Endothelial cell of umbilical vein (primary cell): Measurements from ENCODE around the gene DVL1. TPM values are rescaled to one million over a fixed set of nuclear protein-coding genes. Genes with fewer than 3 reads are reported as not detected.

Experiments
- BruUV-seq: library from RNA; stranded (reverse); fragments of 400-500 nt; replicated peaks from 2 replicates; lab custom pipeline; 2021; lab: Mats Ljungman, UMichigan
- CTCF ChIA-PET: fragments of 300-600, 350-600 bp; sonication (Branson Sonifier 250); formaldehyde crosslinking; loops from one replicate; lab custom pipeline; 2021; ENCODE audit warnings: antibody characterized with exemption, inconsistent platforms; lab: Charles Lee
- POLR2A ChIA-PET: fragments of 300-600, 350-600 bp; sonication (Branson Sonifier 250); formaldehyde crosslinking; loops from one replicate; lab custom pipeline; 2021; ENCODE audit warnings: antibody characterized with exemption, inconsistent platforms; lab: Charles Lee
- DNase-seq: peaks from one replicate; pipeline ENCODE4 v3.0.0-alpha.2; 2011; ENCODE audit warnings: low read depth, low spot score
- FAIRE-seq: peaks from 2 replicates; lab custom pipeline; 2011; peaks lifted over from hg19 to GRCh38; lab: Jason Lieb, UNC
- H2AFZ ChIP-seq: 2 replicates; pipeline ENCODE4 v1.6.0; 2012; ENCODE audit warnings: low read depth, low read length, control low read depth, inconsistent platforms
- H3K27ac ChIP-seq: 2 replicates; pipeline ENCODE4 v1.5.1; 2011; ENCODE audit warnings: low read depth, mild to moderate bottlenecking, control low read depth, low read length, moderate library complexity; ENCODE audit not compliant: insufficient read depth
- H3K27me3 ChIP-seq, 2 experiments: 2 replicates each; pipeline versions ENCODE4 v1.6.0 to v1.6.1; 2011; ENCODE audit warnings: low read length in 2 of 2, mixed read lengths in 1 of 2; ENCODE audit not compliant: control insufficient read depth in 2 of 2, insufficient read depth in 2 of 2
- H3K36me3 ChIP-seq, 2 experiments: 2 replicates in 1 of 2; 3 replicates in 1 of 2; pipeline ENCODE4 v1.5.1; 2011; ENCODE audit warnings: low read length in 2 of 2, mild to moderate bottlenecking in 1 of 2, moderate library complexity in 1 of 2; ENCODE audit not compliant: control insufficient read depth in 2 of 2, insufficient read depth in 2 of 2; ENCODE audit errors: extremely low read depth in 1 of 2
- H3K4me1 ChIP-seq: 3 replicates; pipeline ENCODE4 v1.5.1; 2011; ENCODE audit warnings: mild to moderate bottlenecking, low read length; ENCODE audit not compliant: control insufficient read depth, insufficient read depth; ENCODE audit errors: extremely low read depth
- H3K4me2 ChIP-seq: 2 replicates; pipeline ENCODE4 v1.6.1; 2011; ENCODE audit warnings: low read length, control low read depth, mixed read lengths; ENCODE audit not compliant: insufficient read depth
- H3K4me3 ChIP-seq, 3 experiments: fragments of 200-600 bp in 1 of 3; sonication (generic), shearing (Covaris generic) in 1 of 3; replicated peaks in 1 of 3; 2 replicates each; pipeline ENCODE4 v1.5.1; 2011 to 2016; ENCODE audit warnings: control low read depth in 3 of 3, low read length in 3 of 3, mild to moderate bottlenecking in 2 of 3, inconsistent platforms in 1 of 3, low read depth in 1 of 3, moderate library complexity in 1 of 3; ENCODE audit not compliant: insufficient read depth in 1 of 3
- H3K79me2 ChIP-seq: 2 replicates; pipeline ENCODE4 v1.6.0; 2012; ENCODE audit warnings: low read length, inconsistent platforms; ENCODE audit not compliant: control insufficient read depth, insufficient read depth
- H3K9ac ChIP-seq: replicated peaks from 2 replicates; pipeline ENCODE3; 2011; ENCODE audit warnings: low read length, control low read depth; ENCODE audit not compliant: insufficient read depth; ENCODE audit errors: extremely low read depth
- H3K9me1 ChIP-seq: replicated peaks from 3 replicates; pipeline ENCODE4 v1.6.0; 2011; ENCODE audit warnings: mild to moderate bottlenecking, low read length; ENCODE audit not compliant: control insufficient read depth, insufficient read depth; ENCODE audit errors: extremely low read depth
- H3K9me3 ChIP-seq: replicated peaks from 2 replicates; pipeline ENCODE4 v1.5.1; 2012; ENCODE audit warnings: low read length, inconsistent platforms; ENCODE audit not compliant: control insufficient read depth, insufficient read depth
- H4K20me1 ChIP-seq: replicated peaks from 2 replicates; pipeline ENCODE3; 2011; ENCODE audit warnings: mild to moderate bottlenecking, low read length; ENCODE audit not compliant: control insufficient read depth, insufficient read depth; ENCODE audit errors: extremely low read depth
- EZH2 ChIP-seq: IDR thresholded peaks from 2 replicates; pipeline ENCODE4 v1.6.1; 2012; ENCODE audit warnings: borderline replicate concordance, low read depth, mild to moderate bottlenecking, moderate library complexity, low read length, inconsistent platforms; ENCODE audit not compliant: severe bottlenecking
- FOS ChIP-seq: IDR thresholded peaks from 2 replicates; pipeline ENCODE4 v1.6.1; 2011; ENCODE audit warnings: mild to moderate bottlenecking, low read length, moderate library complexity, borderline replicate concordance; ENCODE audit not compliant: insufficient read depth
- GATA2 ChIP-seq: IDR thresholded peaks from 2 replicates; pipeline ENCODE4 v1.7.0; 2011; ENCODE audit warnings: low read depth, mild to moderate bottlenecking, moderate library complexity, mixed read lengths, low read length; ENCODE audit not compliant: insufficient read length, insufficient read depth
- JUN ChIP-seq: IDR thresholded peaks from 2 replicates; pipeline ENCODE4 v1.6.1; 2011; ENCODE audit warnings: borderline replicate concordance, low read depth; ENCODE audit not compliant: insufficient read length, insufficient read depth
- MAX ChIP-seq: IDR thresholded peaks from 2 replicates; pipeline ENCODE4 v1.6.1; 2011; ENCODE audit not compliant: insufficient read depth, insufficient read length
- MYC ChIP-seq: IDR thresholded peaks from one replicate; pipeline ENCODE4 v1.6.1; 2011; ENCODE audit warnings: mild to moderate bottlenecking, low read depth, low read length
- POLR2A ChIP-seq: IDR thresholded peaks from 2 replicates; pipeline ENCODE4 v1.6.1; 2012; ENCODE audit warnings: low read depth, mild to moderate bottlenecking, control low read depth, low read length
- POLR2AphosphoS5 ChIP-seq: IDR thresholded peaks from 2 replicates; pipeline ENCODE4 v1.6.1; 2012; ENCODE audit warnings: low read depth, mild to moderate bottlenecking, control low read depth, low read length, moderate library complexity; ENCODE audit not compliant: insufficient read depth
- dilution Hi-C: fragments of 300-500 bp; cut with MboI; formaldehyde crosslinking; loops from one replicate; pipeline ENCODE4 v1.15.0; 2019; ENCODE audit warnings: low sequenced_read_pairs; ENCODE audit not compliant: extremely low pct_ligation_motif_present
- intact Hi-C: fragments of 100-400 bp; cut with micrococcal nuclease; formaldehyde crosslinking; loops from one replicate; pipeline ENCODE4 v1.10.0; 2022
- polyA plus RNA-seq, 4 experiments: library from polyadenylated mRNA; depleted of rRNA in 3 of 4; stranded (reverse) in 3 of 4; unstranded in 1 of 4; fragments of >200 nt; gene quantifications; 2 replicates each; pipeline versions ENCODE4 v1.2.1 to v1.2.3, GENCODE V29; 2011 to 2012; ENCODE audit warnings: missing spikeins in 1 of 4
- total RNA-seq: library from RNA; stranded (reverse); gene quantifications from 2 replicates; pipeline ENCODE4 v1.2.3, GENCODE V29; 2021
- TF ChIP-seq, protein P1 (sequence below), 2 donors: IDR thresholded peaks; 1 replicate in 1 of 2; 2 replicates in 1 of 2; pipeline ENCODE4 v1.5.1; 2011; ENCODE audit warnings: low read length in 2 of 2, mild to moderate bottlenecking in 2 of 2, moderate library complexity in 2 of 2, control low read depth in 1 of 2, inconsistent platforms in 1 of 2, low read depth in 1 of 2; ENCODE audit not compliant: insufficient read depth in 1 of 2; ENCODE audit errors: extremely low read depth in 1 of 2

Gene DVL1
- total and polyA plus RNA-seq, 2 donors (not counting 3 experiments of a cell fraction or from before 2014, with no cell fraction given): 26.8 to 36.5 TPM

DNA sequence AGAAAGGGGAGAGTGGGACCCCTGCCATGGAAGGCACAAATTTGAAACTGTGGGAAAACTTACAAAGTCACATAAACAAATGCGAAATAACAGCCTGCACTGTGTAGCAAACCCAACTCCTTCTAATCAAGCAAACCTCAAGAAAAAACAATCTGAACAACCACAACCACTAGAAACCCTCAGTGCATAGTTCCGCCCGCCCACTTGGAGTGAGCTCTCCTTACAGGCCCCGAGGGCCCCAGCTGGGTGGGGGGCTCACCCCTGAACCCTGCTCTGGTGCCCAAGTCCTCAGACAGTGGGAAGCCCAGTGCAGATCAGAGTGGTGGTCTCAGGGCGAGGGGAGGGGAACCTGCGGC is 10.1 kb upstream of the DVL1 start:
- Histone ChIP-seq H3K27ac (no peak overlapping the region), H3K9ac (no peak overlapping the region), H3K4me2 (no peak overlapping the region), H2AFZ (no peak overlapping the region), H3K79me2 (no peaks in the 10 kb centered on the region), H3K27me3 (peaks cover 6 to 9% of the 10 kb centered on the region in 2 experiments), H3K36me3 (no peaks in the 10 kb centered on the region), H4K20me1 (no peaks in the 10 kb centered on the region), H3K4me3 (no peak overlapping the region), H3K9me3 (no peaks in the 10 kb centered on the region), H3K4me1 (no peaks in the 10 kb centered on the region), H3K9me1 (no peaks in the 10 kb centered on the region)
- POLR2A ChIA-PET: no interaction called here
- CTCF ChIA-PET: no interaction called here
- intact Hi-C loops (no loop called here), dilution Hi-C loops (no loop called here)
- BruUV-seq: no TSS peak
- no peak for DNase-seq
- FAIRE-seq: no peak
- no peak for TF ChIP-seq MYC

DNA sequence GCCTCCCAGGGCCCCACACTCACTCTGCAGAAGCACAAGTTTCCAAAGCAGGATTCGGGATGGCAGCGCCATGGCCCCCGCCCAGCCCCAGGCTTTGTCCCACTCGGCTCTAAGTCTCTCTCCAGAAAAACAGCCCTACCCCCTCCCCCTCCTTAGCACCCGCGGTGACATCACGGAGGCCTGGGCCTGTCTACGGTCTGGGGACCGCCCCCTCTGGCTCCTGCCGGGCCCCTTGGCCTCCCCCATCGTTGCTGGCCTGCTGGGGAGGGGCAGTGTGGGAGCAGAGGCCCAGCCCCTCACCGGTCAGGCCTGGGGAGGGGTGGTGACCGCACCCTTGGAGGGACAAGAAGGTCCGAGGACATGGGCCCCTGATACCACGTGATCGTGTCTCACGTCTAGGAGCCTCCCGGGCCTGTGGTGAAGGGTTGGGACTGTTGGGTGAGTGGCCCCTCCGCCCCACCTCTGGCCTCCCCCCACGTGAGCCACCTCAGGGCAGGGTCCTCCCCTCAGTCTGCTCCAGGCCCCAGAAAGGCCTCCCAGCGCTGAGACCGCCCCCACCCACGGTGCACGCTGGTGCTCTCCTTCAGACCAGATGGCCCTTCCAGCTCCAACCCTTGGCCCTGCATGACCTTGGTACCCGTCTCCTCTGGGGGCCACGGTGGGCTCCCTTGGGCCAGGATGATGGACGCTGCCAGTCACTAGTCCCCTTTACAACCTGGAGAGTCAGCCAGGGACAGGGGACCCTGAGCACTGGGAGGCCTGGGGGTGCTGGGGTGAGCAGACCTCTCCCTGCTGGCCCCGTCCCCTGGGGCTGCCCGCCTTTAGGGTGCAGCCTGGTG is 9.4 kb upstream of the DVL1 start, which contains the start of gene MXRA8:
Gene MXRA8, minus strand, starts transcription at position 123 of the 839 bp plus-strand sequence. Its CDS starts 51 bp downstream, at position 72.
- dilution Hi-C loops (no loop called here), intact Hi-C loops (no loop called here)
- Histone ChIP-seq H3K79me2 (no peaks in the 10 kb centered on the region), H3K27ac (no peak within 1 kb of the TSS), H3K4me2 (no peak within 1 kb of the TSS), H3K36me3 (no peaks in the 10 kb centered on the region), H2AFZ (no peak within 1 kb of the TSS), H4K20me1 (no peaks in the 10 kb centered on the region), H3K9me3 (no peaks in the 10 kb centered on the region), H3K4me3 (no peak within 1 kb of the TSS), H3K4me1 (no peaks in the 10 kb centered on the region), H3K9ac (no peak within 1 kb of the TSS), H3K27me3 (peaks cover 9 to 15% of the 10 kb centered on the region in 2 experiments), H3K9me1 (no peaks in the 10 kb centered on the region)
- no TSS peak for BruUV-seq
- no peak for TF ChIP-seq POLR2A
- no peak for TF ChIP-seq GATA2
- TF ChIP-seq, protein P1, sequence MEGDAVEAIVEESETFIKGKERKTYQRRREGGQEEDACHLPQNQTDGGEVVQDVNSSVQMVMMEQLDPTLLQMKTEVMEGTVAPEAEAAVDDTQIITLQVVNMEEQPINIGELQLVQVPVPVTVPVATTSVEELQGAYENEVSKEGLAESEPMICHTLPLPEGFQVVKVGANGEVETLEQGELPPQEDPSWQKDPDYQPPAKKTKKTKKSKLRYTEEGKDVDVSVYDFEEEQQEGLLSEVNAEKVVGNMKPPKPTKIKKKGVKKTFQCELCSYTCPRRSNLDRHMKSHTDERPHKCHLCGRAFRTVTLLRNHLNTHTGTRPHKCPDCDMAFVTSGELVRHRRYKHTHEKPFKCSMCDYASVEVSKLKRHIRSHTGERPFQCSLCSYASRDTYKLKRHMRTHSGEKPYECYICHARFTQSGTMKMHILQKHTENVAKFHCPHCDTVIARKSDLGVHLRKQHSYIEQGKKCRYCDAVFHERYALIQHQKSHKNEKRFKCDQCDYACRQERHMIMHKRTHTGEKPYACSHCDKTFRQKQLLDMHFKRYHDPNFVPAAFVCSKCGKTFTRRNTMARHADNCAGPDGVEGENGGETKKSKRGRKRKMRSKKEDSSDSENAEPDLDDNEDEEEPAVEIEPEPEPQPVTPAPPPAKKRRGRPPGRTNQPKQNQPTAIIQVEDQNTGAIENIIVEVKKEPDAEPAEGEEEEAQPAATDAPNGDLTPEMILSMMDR (IDR thresholded peaks at IDR 0.05; ENCODE audit: extremely low read depth in 1 of 2, insufficient read depth in 1 of 2, low read depth in 1 of 2, low read length in 2 of 2): no peak
- TF ChIP-seq MAX: no peak
- no peak for TF ChIP-seq JUN
- TF ChIP-seq FOS: no peak
- TF ChIP-seq POLR2AphosphoS5: no peak
- no peak for TF ChIP-seq EZH2
- TF ChIP-seq MYC: no peak
- no peak for FAIRE-seq
- POLR2A ChIA-PET: no interaction called here
- CTCF ChIA-PET: no interaction called here
- no peak for DNase-seq
